Stimulated activated CD4-positive, alpha-beta T cell treated with anti-CD3 and anti-CD28 coated beads, Interleukin-15, amount 100 ng/mL, for 1 hour (primary cell): ENCODE results near the gene F7.

Experiments used
- DNase-seq, 2 donors: peaks; one replicate each; pipeline ENCODE4 v3.0.0-alpha.2; 2020; ENCODE audit warnings: low read depth in 1 of 2, low spot score in 1 of 2

F7 gene

DNA sequence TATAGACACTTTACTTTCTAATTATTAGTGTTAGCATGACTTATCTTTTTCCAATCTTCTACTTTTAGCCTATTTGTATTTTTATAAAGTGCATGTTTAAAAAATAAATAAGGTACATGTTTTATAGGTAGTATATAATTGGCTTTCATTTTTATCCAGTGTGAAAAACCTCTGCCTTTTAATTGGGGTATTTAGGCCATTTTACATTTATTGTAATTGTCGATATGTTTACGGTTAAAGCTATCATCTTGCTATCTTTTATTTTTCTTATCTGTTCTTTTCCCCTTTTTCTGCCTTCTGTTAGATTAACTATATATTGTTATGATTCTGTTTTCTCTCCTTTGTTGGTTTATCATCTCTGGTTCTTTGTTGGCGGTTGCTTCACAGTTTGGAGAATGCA, 62.0 kb downstream of the F7 start:
- DNase-seq, result no peak

DNA sequence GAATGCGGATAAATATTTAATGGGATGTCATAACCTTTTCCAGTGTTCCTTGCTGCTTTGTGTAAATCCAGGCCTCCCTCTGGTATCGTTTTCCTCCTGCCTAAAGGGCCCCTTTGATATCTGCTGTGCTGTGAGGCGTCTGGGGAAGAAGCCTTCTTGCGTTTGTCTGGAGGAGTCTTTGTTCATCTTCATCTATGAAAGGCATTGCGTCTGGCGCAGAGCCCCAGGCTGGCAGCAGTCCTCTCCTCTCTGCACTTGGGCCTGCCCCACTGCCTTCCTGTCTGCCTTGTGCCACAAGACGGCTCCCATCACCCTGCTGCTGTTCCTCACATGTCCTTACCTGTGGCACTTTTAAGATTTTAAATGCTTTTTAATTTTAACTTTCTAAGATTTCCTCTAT, 62.6 kb downstream of the F7 start:
- DNase-seq, result no peak

- no peak for DNase-seq
Measured at GRCh38 chr13:113169277-113170272, 64.0 kb downstream of the F7 start.
